Daoy (cell line): ENCODE data around the gene ICA1. TPM values are rescaled to one million over a fixed set of nuclear protein-coding genes. Genes with fewer than 3 reads are reported as not detected.
"Not testable (repeated sequence)": the region's sequence is repeated elsewhere in the genome, so short reads cannot be mapped to it uniquely, and the experiment has no call there.

Experiments used
- DNase-seq: peaks from one replicate; pipeline ENCODE4 v3.0.0-alpha.2; 2015; ENCODE audit warnings: low read depth
- total RNA-seq: library from RNA; depleted of rRNA; stranded (reverse); fragments of >200 nt; shearing (Covaris generic); gene quantifications from 2 replicates; pipeline ENCODE4 v1.2.3, GENCODE V29; 2014; rRNA removed

The ICA1 gene
- 15.1 and 18.1 TPM in 2 replicates for total RNA-seq

- peak; percentile 87 for DNase-seq
Measured at GRCh38 chr7:8261711-8262695, at the start of gene ICA1. ICA1 (minus strand) TSS chr7:8262167; CDS start chr7:8235926, 26,241 bp downstream.

DNA sequence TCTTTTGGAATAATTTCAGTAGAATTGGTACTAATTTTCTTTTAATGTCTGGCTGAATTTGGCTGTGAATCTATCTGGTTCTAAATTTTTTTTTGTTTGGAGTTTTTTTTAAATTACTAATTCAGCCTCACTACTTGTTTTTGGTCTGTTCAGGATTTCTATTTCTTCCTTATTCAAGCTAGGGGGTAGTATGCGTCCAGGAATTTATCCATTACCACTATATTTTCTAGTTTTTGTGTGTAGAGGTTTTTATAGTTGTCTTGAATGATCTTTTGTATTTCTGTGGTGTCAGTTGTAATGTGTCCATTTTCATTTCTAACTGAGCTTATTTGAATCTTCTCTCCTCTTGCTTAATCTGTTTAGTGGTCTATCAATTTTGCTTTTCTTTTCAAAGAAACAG is 48.9 kb upstream of the ICA1 start:
- DNase-seq = no peak

DNA sequence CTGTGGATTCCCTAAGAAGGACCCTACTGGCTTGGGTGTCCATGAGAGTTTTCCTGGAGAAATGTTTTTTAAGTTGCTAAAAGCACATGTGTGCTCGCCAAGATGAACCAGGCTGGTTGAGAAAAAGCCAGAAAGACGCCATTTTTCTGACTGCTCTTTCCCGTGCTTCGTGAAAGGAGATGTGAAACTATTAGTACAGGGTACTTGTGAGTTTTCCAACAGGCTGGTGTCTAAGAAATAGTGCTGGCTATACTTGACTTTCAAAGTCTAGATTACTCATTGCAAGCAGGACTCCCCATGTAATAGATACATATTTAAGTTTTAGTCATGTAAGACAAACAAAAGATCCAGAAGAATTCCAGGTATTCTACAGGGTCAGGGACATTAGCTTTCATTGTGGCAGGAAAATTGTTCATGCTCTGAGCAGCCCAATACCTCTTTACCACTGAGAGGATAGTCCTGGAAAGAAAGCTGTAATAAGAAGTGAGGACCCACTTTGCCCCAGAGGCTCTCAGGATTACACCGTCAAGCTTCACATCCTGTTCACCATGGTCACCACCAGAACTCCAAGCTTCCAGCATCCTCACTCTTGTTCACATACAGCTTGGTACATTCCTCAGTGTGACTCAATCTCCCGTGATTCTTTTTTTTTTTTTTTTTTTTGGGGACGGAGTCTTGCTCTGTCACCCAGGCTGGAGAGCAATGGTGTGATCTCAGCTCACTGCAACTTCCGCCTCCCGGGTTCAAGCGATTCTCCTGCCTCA is 43.8 kb upstream of the ICA1 start:
- DNase-seq = peak; percentile 21

DNA sequence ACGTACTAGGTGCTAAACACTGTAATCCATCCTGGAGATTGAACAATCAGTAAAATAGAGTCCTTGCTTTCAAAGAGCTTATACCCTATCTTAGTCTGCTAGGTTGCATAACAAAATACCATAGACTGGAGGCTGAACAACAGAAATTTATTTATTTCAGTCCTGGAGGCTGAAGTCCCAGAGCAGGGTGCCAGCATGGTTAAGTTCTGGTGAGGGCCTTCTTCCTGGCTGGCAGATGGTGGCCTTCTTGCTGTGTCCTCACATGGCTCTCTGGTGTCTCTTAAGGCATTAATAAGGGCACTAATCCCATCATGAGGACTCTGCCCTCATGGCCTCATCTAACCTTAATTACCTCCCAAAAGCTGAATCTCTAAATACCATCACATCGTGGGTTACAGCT is 43.1 kb upstream of the ICA1 start:
- no peak for DNase-seq

DNA sequence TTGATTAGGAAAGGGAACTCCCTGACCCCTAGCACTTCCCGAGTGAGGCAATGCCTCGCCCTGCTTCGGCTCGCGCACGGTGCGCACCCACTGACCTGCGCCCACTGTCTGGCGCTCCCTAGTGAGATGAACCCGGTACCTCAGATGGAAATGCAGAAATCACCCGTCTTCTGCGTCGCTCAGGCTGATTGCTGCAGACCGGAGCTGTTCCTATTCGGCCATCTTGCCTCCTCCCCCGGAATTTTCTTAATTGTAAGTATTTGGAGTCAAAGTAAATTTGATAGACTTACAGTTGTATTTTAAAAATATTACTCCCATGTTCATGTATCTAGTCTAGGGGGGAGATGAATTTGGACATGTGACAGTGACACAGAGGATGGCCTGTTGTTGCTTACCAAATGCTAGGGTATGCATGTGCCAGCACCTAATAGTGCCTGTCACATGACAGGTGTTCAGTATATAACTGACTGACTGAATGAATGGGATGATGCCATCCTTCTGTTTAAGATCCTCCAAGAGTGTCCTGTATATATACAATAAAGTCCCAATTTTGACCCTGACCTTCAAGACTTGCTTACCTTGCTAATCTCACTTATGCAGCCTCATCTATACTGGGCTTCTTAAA is 42.0 kb upstream of the ICA1 start:
- DNase-seq = no peak

- DNase-seq = not testable (repeated sequence)
Measured at GRCh38 chr7:8297023-8297422, 35.1 kb upstream of the ICA1 start.

GRCh38 chr7:8296362-8296659 is 34.3 kb upstream of the ICA1 start:
- DNase-seq = no peak

DNA sequence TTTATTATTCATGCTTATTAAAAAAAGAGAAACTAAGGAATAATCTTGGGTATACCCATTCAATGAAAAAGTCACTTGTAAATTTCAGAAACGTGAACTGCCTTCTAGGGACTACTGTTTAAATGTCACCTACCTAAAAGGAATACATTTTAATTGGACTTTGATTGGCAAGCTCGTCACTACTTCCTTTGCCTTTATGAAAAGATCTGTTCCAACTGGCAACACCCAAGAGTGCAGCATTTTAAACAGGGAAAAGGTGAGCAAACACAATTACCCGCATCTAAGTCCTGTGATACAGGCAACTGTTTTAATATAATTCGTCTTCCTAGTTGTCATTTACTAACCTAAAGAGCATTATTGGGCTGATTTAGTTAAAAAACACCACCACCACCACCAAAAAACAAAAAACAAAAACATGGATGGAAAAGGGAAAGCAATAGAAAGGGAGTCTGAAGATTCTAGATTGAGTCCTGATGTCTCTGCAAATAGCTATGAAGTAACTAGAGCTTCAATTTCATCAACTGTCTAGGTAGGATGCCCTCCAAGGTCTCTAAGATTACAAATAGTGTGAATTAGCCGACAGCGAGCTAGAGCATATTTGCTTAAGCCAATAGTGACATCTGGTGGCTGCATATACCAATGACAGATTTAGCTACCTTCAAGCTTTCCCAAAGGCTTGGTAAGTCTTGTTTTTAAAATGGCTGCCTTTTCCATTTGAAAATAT is 33.8 kb upstream of the ICA1 start:
- peak; percentile 76 for DNase-seq

DNA sequence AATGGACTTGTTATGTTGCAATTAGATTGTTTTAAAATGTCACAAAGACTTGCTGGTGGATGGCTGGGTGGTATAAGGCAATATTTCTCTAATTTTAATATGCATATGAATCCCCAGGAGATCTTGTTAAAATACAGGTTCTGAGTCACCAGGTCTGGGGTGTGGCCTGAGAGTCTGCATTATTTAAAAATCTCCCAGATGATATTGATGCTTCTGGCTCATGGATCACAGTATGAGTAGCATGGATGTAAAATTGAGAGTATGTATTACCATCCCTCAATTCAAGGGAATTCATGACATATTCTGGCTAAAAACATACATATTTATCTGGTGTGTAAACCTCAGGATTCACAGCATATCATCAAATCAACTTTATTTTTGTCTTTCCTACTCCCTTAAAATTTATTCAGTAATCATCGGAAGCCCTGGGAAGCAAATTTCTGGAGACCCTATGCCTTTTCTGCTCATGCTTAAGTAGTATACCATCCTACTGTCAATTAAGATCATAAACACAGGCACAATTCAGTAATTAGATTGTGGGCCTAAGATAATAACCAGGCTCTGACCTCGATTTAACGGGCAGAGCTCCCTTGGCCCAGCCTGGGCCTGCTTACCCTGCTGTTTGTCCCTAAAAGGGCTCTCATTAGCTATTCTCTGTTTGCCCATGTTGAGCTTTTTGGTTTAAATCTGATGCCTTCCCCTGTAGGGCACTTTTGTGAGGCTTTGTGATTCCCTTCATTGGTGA is 29.6 kb upstream of the ICA1 start:
- DNase-seq = no peak

DNA sequence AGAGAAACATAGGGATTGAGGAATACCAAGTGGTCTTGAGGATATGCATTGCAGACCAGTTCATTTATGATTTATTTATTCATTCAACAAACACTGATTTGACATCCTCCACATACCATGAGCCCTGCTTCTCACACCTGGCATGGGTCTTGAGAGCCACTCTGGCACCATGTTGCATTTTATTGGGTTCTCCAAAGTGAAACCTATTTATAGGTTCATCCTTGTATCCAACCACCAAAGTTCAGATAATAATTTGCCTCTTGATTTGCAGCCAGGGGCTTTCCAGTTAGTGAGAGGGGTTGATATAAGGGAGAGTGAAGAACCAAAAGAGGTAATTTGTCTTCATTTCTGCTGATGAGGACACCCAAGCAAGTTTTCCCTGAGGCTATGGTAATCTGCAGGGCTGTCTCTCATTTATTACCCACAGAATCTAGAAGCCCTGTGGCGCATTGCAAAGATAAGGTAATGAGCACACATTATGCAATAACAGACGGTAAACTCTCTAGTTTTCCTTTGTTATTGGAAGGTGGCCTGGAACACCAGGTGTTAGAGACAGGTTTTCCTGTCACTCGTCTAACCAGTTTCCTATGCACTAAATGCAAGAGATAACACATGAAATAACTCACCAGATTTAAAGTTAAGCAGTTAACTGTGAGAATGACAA is 28.8 kb upstream of the ICA1 start:
- peak; percentile 19 for DNase-seq

GRCh38 chr7:8286118-8286517 is 24.2 kb upstream of the ICA1 start:
- no peak for DNase-seq

DNA sequence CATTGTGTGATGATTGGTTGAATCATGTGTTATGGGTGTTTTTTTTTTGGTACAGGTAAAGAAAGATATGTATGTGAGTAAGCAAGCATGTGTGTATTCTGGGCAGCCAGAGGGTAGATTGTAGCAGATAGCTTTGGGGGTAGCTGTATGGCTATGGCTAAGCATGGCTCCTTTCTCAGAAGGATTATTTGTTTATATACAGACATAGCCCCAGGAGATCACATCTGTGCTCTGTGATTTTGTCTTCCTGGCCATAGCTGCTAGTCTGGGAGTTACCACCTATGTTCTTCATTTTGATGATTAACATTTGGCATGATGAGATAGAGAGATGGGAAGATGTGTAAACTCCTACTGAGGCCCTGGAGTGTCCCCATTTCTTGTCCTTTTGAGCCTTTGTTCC is 23.2 kb upstream of the ICA1 start:
- no peak for DNase-seq

DNA sequence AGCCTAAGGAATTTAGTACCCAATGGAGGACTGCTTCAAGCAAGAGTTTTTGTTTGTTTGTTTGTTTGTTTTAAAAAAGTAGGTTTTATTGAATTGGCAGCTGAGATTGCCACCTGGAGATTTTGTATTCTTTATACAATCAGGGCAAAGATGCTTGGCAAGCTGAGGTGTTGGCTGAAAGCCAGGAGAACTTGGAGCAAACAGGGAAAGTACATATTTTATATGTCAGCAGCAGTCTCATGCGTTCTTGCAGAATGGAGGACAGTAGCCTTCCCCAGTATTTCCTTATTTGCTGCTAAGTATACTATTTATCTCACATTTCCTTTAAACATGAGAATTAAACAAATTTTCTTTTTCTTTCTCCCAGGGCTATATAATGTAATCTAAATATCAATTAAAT is 22.6 kb upstream of the ICA1 start:
- no peak for DNase-seq

- no peak for DNase-seq
Measured at GRCh38 chr7:8283968-8284367, 22.0 kb upstream of the ICA1 start.

GRCh38 chr7:8282871-8283270 is 20.9 kb upstream of the ICA1 start:
- no peak for DNase-seq

DNA sequence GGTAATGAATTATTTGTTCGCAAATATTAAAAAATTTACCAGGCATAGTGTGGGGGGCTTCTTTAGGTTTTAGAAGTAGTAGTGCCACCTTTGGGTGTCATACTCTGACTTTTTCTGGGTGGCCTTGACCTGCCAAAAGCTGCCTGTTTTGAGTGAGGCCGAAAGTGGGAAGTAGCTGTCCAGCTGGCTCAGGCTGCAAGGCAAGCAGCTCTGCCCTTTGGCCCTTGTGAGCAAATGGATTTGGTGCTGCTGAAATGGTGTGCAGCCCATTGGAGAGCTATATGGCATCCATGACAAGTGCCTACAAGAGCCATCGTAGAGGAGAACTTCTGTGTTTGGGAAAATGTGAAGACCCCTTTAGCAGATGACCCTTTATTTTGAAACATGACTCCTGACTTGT is 20.2 kb upstream of the ICA1 start:
- DNase-seq = no peak

GRCh38 chr7:8278183-8278582 is 16.2 kb upstream of the ICA1 start:
- DNase-seq = no peak

DNA sequence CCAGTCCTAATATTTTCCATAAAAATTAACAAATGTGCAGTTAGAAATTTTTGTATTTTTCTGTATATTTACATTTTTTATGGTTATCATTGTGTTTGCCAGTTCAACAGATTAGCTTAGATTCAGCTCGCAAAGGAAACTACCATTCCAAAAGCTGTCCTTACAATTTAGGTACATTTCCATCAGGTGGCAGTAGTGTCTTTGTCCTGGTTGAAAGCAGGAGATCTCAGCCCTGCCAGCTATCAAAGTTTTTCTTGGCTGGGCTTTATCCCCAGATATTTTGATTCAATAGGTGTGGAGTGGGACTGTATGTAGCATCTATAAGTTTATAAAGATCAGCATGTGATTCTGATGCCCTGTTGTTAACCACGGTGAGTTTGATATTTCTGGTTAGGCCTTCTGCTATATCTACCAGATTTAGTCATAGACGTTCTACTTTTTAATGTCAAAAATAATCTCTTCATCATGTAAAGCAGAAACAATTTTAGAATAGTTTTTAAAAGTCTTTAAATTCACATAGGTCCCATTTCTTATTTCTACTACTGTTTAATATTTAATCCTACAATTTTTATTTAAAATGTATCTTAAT is 15.5 kb upstream of the ICA1 start:
- no peak for DNase-seq

DNA sequence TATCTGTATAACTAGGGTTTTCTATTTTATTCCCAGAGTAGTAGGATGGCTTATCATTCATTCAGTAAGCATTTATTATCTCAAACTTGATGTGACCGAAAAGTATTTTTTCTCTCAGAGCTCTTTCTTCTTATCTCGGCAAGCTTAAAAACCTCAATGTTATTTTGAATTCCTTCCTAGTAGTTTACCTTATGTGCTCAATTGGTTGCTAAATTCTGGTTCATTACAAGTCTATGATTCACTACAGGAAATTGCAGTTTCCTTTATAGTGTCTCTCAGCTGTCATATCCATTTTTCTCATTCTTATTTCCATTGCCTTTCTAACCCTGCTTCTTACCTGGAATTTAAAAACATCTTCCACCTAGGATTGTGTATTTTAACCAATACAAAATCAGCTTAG is 12.6 kb upstream of the ICA1 start:
- peak; percentile 13 for DNase-seq

DNA sequence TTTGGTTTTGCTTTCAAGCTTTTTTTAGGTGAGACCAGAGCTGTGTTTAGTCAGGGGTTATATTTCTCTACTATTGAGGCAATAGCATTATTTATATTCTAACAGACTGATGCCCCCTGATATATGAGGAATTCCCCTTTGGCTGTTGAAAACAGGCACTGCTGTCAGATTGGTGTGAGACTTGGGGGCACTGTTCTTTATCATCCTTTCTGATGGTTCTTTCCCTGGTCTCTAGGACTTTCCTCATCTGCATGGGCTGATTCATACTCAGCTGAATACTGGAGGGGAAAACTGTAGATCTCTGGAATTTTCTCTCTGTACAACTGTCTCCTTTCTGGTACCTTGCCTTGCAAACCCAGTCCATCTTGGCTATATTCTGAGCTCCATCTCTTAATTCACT is 10.0 kb upstream of the ICA1 start:
- no peak for DNase-seq
